Activated CD4-positive, alpha-beta T cell treated with anti-CD3 and anti-CD28 coated beads, Interleukin-2, amount 50 U/mL, for 1 hour (primary cell): ENCODE data around the gene ALLC.

ENCODE experiments used
- DNase-seq: peaks from one replicate; pipeline ENCODE4 v3.0.0-alpha.2; 2020

Gene ALLC

DNA sequence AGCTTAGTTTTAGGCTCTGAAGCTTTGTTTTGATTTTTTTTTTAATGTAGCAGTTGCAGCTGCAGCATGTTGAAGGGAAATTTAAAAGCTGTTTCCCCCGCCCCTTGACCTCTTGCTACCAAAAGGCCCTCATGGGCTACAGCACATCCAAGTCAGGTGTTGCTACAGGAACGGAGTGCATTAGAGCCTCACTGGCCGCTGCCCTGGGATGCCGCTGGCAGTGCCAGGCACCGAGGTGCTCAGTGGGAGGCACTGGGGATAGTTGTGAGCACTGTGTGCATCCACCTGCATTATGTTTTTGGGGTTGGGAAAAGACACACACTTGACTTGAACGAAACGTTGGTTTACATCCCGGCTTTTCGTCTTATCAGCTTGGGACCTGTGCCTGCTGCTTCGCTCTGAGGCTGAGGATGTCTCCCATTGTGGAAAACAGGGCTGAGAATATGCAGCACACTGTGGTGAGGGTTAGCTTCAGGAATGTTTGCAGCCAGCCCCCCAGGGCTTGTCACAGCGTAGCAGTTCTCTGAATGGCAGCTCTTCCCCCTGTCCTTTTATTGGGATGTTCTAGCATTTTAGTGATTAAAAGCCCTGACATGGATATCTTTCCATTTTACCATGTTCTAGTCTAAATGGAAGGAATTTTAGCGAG is 69.5 kb downstream of the ALLC start:
- no peak for DNase-seq

DNA sequence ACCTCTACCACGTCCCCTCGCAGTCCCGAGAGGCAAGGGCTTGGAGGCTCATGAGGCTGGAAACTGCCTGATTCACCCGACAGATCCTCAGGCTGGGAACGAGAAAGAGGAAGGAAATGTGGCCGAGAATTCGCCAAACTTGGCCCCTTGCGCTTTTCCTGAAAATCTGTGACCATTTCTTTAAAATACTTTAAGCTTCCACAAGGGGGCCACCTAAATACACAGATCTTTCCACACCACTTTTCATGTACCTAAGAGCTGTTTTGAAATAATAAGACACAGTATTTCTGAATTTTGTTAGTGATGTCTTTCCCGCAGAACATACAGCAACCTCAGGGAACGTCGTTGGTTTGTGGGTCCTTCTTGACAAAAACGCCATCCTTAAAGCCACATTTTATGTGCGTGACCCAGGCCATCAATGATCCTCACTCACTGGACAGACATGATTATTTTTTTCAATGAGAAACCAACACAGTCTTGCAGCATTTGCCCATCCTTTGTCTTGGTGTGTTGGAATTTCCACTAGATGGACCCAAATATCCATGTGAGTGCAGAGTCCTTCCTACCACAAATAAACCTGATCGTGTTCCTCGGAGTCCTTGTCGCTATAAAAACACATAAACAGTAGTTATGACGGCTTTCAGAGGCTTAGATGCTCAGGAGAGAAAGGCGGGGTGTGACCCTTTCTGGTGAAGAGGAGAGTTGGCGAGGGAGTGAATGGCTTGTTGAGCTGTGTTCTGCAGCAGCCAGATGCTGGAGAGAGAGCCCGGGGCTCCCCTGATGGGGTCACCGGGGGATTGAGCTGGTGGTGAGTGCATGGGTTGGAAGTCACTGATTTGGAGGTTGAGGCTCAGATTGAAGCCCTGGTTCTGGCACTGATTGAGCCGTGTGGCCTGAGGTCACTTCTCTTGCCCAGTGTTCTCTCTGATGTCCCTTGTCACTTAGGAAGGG is 70.4 kb downstream of the ALLC start:
- DNase-seq, result no peak

- no peak for DNase-seq
These were observed 71.1 kb downstream of the ALLC start for GRCh38 chr2:3729055-3729448.

- no peak for DNase-seq
These were observed 71.8 kb downstream of the ALLC start for GRCh38 chr2:3729786-3730185.

DNA sequence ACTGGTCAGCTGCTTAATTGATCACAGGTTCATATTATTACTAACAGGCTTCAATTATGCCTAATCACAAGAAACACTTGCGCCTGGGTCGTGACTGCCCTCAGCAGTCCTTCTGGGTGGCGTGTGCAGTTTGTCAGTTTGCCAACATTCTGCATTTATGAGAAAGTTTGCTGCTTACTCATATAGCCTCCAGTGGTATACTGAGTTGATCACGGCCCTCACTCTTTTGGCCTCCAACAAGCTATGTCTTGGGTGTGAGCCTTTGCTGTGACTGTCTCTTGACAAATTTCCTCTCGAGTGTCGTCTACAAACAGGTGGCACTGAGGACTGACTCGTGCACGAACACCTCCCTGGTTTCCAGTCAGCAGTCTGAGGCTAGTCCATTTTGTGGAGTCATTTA is 72.6 kb downstream of the ALLC start:
- DNase-seq, result no peak

DNA sequence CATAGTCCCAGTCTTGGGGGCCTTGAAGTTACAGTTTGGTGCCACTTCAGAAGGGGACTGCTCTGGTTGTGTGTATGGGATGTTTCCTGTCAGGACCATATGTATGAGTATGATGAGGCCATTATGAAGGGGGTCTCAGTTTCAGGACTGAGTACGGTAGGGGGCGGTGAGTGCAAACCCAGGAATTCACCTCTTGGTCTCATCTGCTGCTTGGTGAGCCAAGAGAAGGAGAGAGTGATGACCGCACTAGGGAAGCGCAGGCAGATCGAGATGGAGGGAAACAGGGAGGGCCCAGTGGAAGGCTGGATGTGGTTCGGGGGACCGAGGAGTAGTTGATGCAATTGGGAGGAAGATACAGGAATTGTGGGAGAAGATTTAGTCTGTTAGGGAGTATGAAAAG is 73.8 kb downstream of the ALLC start:
- DNase-seq, result no peak

- DNase-seq, result no peak
These were observed 78.1 kb downstream of the ALLC start for GRCh38 chr2:3736112-3736511.

GRCh38 chr2:3737128-3737527 is 79.1 kb downstream of the ALLC start:
- DNase-seq, result no peak

GRCh38 chr2:3738454-3738853 is 80.5 kb downstream of the ALLC start:
- DNase-seq, result no peak

DNA sequence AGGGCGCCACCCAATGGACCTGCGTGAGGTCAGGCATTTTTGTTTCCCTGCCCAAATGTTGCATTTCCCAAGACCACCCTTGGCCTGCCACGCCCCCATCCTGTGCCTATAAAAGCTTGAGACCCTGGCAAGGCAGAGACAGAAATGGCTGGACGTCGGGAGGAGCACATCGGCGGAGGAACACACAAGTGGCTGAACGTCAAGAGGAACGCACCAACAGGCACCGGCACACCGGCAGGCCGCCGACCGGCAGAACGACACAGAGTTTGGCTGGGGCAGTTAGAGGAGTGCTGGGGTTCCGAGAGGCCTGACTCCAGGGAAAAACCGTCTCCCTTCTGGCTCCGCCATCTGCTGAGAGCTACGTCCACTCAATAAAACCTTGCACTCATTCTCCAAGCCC is 81.3 kb downstream of the ALLC start:
- DNase-seq, result no peak

- DNase-seq, result no peak
These were observed 83.4 kb downstream of the ALLC start for GRCh38 chr2:3741396-3741795.

DNA sequence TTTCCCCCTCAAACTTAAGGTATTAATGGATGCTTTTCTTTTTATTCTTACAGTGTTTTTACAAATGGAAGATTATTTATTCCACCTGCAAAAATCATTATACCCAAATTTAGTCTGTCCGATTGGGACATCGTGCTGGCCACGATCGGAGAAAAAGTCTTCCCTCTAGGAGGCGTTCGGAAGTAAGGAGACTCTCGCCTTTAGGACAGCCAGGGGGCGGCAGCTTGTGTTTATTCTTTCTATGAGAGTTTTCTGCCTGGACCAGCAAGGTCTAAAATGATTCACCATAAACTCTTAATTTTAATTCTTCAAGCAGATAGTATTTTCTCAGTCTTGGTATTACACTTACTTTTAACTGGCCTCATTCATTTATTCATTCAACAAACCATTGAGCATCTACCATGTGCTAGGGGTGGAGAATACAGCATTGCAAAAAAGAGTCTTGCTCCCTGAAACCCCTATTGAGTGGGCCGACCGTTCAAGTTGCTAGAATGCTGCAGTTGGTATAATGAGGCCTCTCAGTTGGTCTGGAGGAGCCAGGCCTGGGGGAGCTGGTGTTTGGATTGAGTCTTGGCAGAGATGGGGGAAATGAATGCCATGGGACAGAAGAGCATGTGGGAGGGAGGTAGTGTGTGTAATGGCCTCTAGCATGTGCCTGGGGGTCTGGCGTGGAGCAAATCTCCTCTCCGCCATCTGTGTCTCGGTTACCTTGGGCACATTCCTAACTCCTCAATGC is 84.0 kb downstream of the ALLC start:
- no peak for DNase-seq

GRCh38 chr2:3742743-3743508 is 84.9 kb downstream of the ALLC start:
- DNase-seq, result no peak

DNA sequence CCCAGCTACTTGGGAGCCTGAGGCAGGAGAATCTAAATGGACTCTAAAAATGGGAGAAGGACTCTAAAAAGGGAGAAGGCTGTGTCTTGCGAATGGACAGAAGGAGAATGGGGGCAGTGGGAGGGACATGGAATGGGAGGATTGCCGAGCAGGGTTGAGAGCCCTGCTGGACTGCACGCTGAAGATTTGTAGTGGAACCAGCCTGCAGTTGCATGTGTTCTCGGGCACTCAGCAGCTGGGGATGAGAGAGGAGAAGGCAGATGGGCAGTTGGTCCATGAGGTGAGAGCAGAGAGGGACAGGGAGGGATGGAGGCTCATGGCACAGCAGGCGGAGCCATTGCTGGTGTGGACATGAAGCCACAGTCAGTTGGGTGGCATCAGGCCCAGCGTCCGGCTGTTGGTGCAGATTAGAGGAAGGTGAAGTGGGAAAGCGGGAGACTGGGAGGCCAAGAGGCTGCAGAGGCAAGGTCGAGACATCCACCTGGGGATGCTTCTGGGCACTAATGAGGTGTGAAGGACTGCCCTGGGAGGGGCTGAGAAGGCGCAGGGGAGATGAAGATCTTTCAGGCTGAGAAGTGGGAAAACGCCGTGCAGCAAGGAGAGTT is 86.1 kb downstream of the ALLC start:
- DNase-seq, result no peak

GRCh38 chr2:3745920-3746319 is 87.9 kb downstream of the ALLC start:
- DNase-seq, result no peak

- DNase-seq, result no peak
These were observed 89.1 kb downstream of the ALLC start for GRCh38 chr2:3747032-3747654.

- no peak for DNase-seq
These were observed 89.8 kb downstream of the ALLC start for GRCh38 chr2:3747826-3748225.

DNA sequence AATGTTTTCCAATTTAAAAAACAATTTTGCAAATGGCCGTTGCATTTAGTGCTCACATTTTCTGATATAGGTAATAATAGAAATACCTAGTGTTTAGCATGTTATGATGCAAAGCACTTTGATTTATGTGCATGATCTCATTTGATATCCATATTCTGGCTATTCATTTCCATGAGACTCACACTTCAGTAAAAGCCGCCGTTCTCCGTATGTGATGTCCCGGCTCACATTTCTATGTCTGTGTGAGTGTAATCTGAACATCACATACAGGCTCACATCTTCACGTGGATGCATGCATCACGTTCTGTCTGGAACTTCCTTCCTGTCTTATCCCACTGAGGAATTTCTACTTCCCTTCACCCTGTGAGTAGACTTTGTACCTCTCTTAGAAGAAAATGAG is 91.2 kb downstream of the ALLC start:
- no peak for DNase-seq

- no peak for DNase-seq
These were observed 93.3 kb downstream of the ALLC start for GRCh38 chr2:3751251-3751650.

- DNase-seq, result no peak
These were observed 93.8 kb downstream of the ALLC start for GRCh38 chr2:3751806-3752205.
